Sigmoid colon (tissue), 7 donors: ENCODE measurements around the gene OLFM1. TPM values are rescaled to one million over a fixed set of nuclear protein-coding genes. Genes with fewer than 3 reads are reported as not detected.
A peak's percentile ranks its signal among the peaks of the same experiment; 100 is the strongest.

Experiments used
- DNase-seq: peaks from one replicate; pipeline ENCODE4 v3.0.0-alpha.2; 2019
- H3K27ac ChIP-seq, 4 donors: fragments of 200-600 bp; sonication (generic); one replicate each; pipeline ENCODE4 v1.5.1; 2016 to 2019; ENCODE audit warnings: mild to moderate bottlenecking in 1 of 4
- H3K27me3 ChIP-seq, 3 donors: fragments of 200-600 bp; sonication (generic); one replicate each; pipeline ENCODE4 v1.5.1; 2019; ENCODE audit warnings: mild to moderate bottlenecking in 1 of 3
- H3K36me3 ChIP-seq, 4 donors: fragments of 200-600 bp; sonication (generic); one replicate each; pipeline ENCODE4 v1.5.1; 2016 to 2019
- H3K4me1 ChIP-seq, 4 donors: fragments of 200-600 bp; sonication (generic); one replicate each; pipeline ENCODE4 v1.5.1; 2017 to 2019
- H3K4me3 ChIP-seq, 4 donors: fragments of 200-600 bp; sonication (generic); one replicate each; pipeline ENCODE4 v1.5.1; 2017 to 2019; ENCODE audit warnings: mild to moderate bottlenecking in 2 of 4, moderate library complexity in 1 of 4
- H3K9me3 ChIP-seq, 4 donors: fragments of 200-600 bp in 3 of 4; sonication (generic) in 3 of 4; one replicate each; pipeline versions ENCODE4 v1.5.1 to v1.6.1; 2013 to 2019
- CTCF ChIP-seq, 4 experiments: fragments of 450-650 bp in 3 of 4; fragments of 200-600 bp in 1 of 4; IDR thresholded peaks; one replicate each; pipeline ENCODE4 v1.5.1; 2016 to 2019; ENCODE audit warnings: antibody characterized with exemption in 4 of 4, mild to moderate bottlenecking in 3 of 4, moderate library complexity in 2 of 4
- EP300 ChIP-seq, 4 donors: sonication (generic); formaldehyde crosslinking; IDR thresholded peaks; one replicate each; pipeline ENCODE4 v1.6.1; 2017; ENCODE audit warnings: antibody characterized with exemption in 4 of 4
- POLR2A ChIP-seq, 2 donors: fragments of 450-650 bp; IDR thresholded peaks; one replicate each; pipeline ENCODE4 v1.6.1; 2016; ENCODE audit warnings: antibody characterized with exemption in 2 of 2, mild to moderate bottlenecking in 2 of 2, moderate library complexity in 2 of 2
- POLR2AphosphoS5 ChIP-seq, 4 donors: sonication (generic); formaldehyde crosslinking; IDR thresholded peaks; one replicate each; pipeline ENCODE4 v1.6.1; 2017; ENCODE audit warnings: antibody characterized with exemption in 4 of 4
- WGBS, 2 donors: extraction: QIAGEN DNeasy Blood & Tissue Kit; methylation state at CpG; one replicate each; pipeline ENCODE4 v1.1.7; 2013; 5-methylcytosine and 5-hydroxymethylcytosine counted together
- intact Hi-C: fragments of 100-400 bp; cut with DNase I; formaldehyde crosslinking; loops from one replicate; pipeline ENCODE4 v1.15.1; 2023
- polyA plus RNA-seq, 3 donors: library from polyadenylated mRNA; stranded (reverse); fragments of 200-250 nt; gene quantifications; one replicate each; pipeline ENCODE4 v1.2.3, GENCODE V29; 2013
- total RNA-seq, 4 donors: library from RNA; depleted of rRNA; stranded (reverse); fragments of >200 nt; gene quantifications; one replicate each; pipeline ENCODE4 v1.1.0, GENCODE V29; 2016
- donor health status: healthy with polysubstance abuse.
- donor health status: Bipolar disorder and iron deficiency.
- donor health status: healthy.

The OLFM1 gene
- total and polyA plus RNA-seq, 7 donors: 1.2 to 19.3 (median 13.6) TPM

DNA sequence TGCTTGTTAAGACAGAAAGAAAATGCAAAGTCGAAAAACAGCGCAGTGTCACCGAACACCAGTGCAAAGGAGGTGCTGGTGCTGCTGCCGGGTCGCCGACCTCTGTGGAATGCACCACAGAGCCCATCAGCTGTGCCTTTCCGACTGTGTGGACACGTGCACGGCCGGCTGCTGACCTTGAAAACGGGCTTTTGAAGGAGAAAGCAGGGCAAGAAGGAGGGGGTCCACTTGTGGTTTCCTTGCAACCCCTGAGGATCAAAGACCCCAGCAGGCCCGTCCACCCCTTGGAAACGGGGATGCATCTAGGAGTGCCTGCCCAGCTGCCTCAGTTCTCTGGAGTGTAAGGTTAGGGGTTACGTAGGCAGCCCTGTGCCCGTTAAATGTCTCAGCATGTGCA, 6.2 kb upstream of the OLFM1 start:
- TF ChIP-seq CTCF (IDR thresholded peaks at IDR 0.05): no peak
- no peak for TF ChIP-seq POLR2AphosphoS5 (IDR thresholded peaks at IDR 0.05)
- no peak for TF ChIP-seq POLR2A (IDR thresholded peaks at IDR 0.05)
- Histone ChIP-seq H3K9me3 (no peaks in the 10 kb centered on the region), H3K4me1 (peaks cover 0 to 9% (median 7%) of the 10 kb centered on the region in 4 donors), H3K36me3 (no peaks in the 10 kb centered on the region), H3K27ac (no peak overlapping the region), H3K27me3 (peaks cover 0 to 6% (median 1%) of the 10 kb centered on the region in 3 donors), H3K4me3 (no peak overlapping the region)
- intact Hi-C loops: no loop called here
- WGBS, 2 donors: 81 to 85% methylated on average over 15 of the region's 15 CpGs
- peak; percentile 40 for DNase-seq

DNA sequence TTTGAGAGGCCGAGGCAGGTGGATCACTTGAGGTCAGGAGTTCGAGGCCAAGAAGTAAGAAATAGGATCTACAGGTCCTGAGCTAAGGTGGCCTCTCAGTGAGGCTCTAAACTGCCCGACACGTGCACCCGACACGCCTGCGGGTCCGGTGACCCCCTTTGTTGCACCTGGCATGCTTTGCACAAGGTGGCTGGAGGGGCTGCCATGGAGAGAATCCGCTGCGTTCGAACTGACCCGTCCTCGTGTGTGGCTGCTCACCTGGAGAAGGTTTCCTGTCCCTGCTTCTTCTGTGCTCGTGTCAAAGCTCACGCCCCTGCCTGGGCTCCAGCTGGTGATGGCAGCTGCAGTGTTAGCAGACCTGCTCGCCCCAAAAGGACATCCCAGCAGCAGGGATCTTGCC, 5.7 kb upstream of the OLFM1 start:
- no peaks in the 10 kb centered on the region for H3K9me3 ChIP-seq
- H3K27ac ChIP-seq: no peak overlapping the region
- intact Hi-C loops: no loop called here
- peaks cover 2 to 11% (median 6%) of the 10 kb centered on the region in 3 donors for H3K27me3 ChIP-seq
- DNase-seq: peak; percentile 44
- H3K4me1 ChIP-seq: peaks cover 0 to 11% (median 10%) of the 10 kb centered on the region in 4 donors
- TF ChIP-seq POLR2A (IDR thresholded peaks at IDR 0.05): no peak
- no peak for TF ChIP-seq POLR2AphosphoS5 (IDR thresholded peaks at IDR 0.05)
- TF ChIP-seq EP300 (IDR thresholded peaks at IDR 0.05): no peak
- no peak for TF ChIP-seq CTCF (IDR thresholded peaks at IDR 0.05)
- no peaks in the 10 kb centered on the region for H3K36me3 ChIP-seq
- WGBS, 2 donors: 87 to 90% methylated on average over 16 of the region's 16 CpGs
- H3K4me3 ChIP-seq: no peak overlapping the region

- Histone ChIP-seq H3K4me3 (no peak overlapping the region), H3K9me3 (no peaks in the 10 kb centered on the region), H3K27me3 (peaks cover 7 to 18% (median 12%) of the 10 kb centered on the region in 3 donors), H3K4me1 (peaks cover 0 to 17% (median 17%) of the 10 kb centered on the region in 4 donors), H3K36me3 (no peaks in the 10 kb centered on the region), H3K27ac (no peak overlapping the region)
- TF ChIP-seq CTCF (IDR thresholded peaks at IDR 0.05) (no peak), EP300 (IDR thresholded peaks at IDR 0.05) (no peak), POLR2AphosphoS5 (IDR thresholded peaks at IDR 0.05) (no peak), POLR2A (IDR thresholded peaks at IDR 0.05) (no peak)
- peak; percentile 42 for DNase-seq
- intact Hi-C loops: no loop called here
- 80 to 81% methylated on average over 7 of the region's 7 CpGs for WGBS, 2 donors
Observed at GRCh38 chr9:135082536-135082935, 4.9 kb upstream of the OLFM1 start.

- H3K27me3 ChIP-seq: peaks cover 13 to 24% (median 17%) of the 10 kb centered on the region in 3 donors
- 59% methylated on average over 13 of the region's 13 CpGs for WGBS, 2 donors
Observed at GRCh38 chr9:135083241-135083810, 4.1 kb upstream of the OLFM1 start.

More at GRCh38 chr9:135083241-135083810, 4.1 kb upstream of the OLFM1 start:
- no peak overlapping the region for H3K27ac ChIP-seq
- no peaks in the 10 kb centered on the region for H3K9me3 ChIP-seq
- H3K4me1 ChIP-seq: peaks cover 0 to 23% (median 23%) of the 10 kb centered on the region in 4 donors
- TF ChIP-seq POLR2A (IDR thresholded peaks at IDR 0.05) (no peak), CTCF (IDR thresholded peaks at IDR 0.05) (no peak), POLR2AphosphoS5 (IDR thresholded peaks at IDR 0.05) (no peak), EP300 (IDR thresholded peaks at IDR 0.05) (no peak)
- intact Hi-C loops: no loop called here
- no peak overlapping the region for H3K4me3 ChIP-seq
- H3K36me3 ChIP-seq: no peaks in the 10 kb centered on the region
- peak; percentile 48 for DNase-seq
